ENCODE data around the gene SHOC2.
"Not testable (repeated sequence)": the region's sequence is repeated elsewhere in the genome, so short reads cannot be mapped to it uniquely, and the experiment has no call there.

SHOC2 gene

DNA sequence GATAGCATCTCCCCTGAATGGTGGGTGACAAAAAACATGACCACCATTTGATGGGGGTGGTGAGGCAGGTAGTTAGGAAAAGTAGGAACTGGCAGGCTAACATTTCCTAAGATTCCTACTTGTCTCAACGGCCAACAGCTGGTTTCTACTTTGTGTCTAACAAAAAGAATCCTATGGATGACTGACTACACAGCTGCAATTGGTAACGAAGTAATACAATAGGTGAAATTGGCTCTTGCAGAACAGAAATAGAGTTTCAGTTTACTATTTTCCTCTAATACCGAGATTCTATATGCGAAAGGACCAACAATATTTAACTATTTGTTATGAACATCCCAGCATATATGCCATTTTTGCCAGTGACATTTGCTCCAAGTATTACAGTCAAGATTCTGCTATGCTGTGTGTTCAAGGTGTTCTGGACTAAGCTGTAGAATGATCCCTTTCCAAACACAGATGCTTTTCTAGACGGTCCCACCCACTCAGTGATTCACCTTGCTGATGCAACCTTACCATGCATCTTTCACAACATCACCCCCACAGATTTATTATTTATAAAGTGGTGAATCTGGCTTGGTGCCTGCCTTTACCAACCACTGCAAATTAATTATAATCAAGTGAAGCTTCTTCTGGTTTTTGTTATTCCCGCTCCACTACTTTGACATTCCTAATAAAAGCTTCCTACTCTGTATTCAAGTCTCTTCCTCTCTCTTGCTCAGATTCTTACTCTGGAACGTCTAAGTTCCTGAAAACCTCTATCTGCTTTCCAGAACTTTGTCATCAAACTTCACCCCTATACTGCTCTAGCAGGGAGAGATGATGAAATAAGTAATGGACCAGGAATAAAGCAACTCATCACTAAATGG is 17.2 kb upstream of the SHOC2 start:
- no peak for DNase-seq

DNA sequence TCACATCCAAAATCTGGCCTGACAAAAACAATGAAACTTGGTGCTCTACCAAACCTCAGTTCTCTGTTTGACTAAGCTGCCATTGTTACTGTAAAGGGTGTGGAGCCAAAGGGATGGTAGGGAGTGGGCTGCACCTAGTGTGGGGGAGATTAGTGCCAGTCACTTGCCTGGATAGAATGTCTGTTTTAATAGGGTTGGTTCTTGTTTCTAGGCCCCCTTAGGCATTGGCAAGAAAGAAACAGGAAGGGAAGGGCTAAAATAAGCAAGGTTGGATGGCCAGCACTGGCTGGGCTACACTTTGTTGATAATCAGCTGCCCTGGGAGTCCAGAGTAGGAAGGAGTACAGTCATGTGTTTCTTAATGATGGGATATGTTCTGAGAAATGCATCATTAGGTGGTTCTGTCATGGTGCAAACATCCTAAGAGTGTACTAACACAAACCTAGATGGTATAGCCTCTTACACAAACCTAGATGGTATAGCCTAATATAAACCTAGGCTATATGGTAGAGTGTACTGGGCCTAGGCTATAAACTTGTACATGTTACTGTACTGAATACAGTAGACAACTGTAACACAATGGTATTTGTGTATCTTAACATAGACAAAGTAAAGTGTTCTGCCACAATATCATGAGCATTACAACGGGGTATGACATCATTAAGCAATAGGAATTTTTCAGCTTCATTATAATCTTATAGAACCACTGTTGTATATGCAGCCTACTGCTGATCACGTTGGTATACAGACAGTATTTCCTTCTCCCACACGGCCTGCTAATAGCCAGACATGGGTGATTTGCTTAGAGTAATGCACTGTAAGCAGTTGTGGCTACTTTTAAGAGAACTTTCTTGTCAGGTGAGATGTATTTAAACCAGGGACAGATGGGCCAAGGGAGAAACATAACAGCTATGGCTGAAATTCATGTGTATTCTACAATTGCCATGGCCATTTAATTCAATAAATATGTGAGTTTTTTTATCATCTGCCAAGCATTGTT is 15.8 kb upstream of the SHOC2 start:
- DNase-seq, result no peak

DNA sequence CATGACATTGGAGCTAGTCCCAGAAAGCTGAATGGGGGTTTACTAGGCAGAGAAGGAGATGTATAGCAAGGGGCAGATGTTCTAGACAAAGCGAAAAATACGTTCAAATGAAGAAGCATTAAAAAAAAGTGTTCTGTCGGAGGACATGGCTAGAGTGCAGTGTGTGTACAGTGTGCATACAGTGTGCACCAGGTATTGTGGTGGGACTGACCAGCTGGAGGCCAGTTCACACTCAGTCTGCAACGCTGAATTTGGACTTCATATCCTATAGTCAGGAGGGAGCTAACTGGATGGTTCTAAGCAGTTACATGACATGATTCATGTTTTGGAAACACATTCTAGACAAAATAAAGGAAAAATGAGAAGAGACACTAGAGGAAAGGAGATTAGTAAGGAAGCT is 9.3 kb upstream of the SHOC2 start:
- no peak for DNase-seq

DNA sequence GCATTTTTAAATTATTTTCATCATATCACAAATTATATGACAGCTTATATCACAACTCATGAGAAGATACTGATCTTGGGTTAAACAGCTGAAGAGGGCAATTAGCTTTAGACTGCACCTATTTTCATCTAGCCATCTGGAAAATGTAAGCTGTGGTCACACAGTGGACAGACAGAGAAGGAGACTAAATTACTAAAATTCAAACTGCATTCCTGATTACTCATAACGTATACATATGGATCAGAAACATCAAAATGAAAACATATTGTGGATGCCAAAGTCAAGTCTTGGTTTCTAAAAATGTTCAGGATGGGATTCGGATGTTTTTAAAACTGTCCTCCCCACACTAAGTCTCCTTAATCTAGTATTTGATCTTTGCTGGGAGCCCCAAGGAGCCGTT is 7.0 kb upstream of the SHOC2 start:
- DNase-seq, result no peak

DNA sequence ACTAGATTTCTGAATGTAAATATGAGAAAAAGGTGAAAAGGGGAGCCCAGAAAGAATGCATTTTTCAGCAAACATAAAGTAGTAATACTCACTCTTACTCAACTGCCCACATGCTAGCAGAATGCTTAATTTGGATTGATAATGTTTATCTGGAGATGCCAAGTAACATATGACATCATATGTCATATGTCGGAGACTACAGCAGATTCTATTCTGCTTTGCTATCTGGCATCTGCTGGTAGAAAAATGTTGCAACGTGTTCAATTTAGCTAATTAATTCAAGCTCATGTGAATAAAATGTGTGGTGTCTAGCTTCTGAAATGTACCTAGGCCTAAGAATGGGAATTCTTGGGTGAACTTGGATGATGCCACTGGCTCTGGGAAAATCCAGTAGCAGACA is 5.0 kb upstream of the SHOC2 start:
- DNase-seq, result no peak

DNA sequence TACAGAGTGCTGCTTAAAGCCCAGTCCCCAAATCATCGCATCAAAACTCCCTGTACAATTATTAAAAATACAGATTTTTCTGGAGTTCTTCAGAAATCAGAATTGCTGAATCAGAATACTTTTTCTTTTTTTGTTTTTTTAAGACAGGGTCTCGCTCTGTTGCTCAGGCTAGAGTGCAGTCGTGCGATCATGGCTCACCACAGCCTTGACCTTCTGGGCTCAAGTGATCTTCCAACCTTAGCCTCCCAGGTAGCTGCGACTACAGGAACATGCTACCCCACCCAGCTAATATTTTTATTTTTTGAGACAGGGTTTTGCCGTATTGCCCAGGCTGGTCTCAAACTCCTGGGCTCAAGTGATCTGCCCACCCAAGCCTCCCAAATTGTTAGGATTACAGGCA is 4.4 kb upstream of the SHOC2 start:
- DNase-seq, result no peak

DNA sequence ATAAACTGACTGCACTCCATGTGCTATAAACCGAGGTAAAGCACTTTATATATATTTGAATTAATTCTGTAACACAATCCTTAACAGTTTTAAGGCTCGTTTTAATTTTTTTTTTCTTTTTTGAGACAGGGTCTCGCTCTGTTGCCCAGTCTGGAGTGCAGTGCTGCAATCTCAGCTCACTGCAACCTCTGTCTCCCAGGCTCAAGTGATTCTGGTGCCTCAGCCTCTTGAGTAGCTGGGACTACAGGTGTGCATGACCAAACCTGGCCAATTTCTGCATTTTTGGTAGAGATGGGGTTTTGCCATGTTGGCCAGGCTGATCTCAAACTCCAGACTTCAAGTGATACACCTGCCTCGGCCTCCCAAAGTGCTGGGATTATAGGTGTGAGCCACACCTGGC is 3.8 kb upstream of the SHOC2 start:
- DNase-seq, result not testable (repeated sequence)

DNA sequence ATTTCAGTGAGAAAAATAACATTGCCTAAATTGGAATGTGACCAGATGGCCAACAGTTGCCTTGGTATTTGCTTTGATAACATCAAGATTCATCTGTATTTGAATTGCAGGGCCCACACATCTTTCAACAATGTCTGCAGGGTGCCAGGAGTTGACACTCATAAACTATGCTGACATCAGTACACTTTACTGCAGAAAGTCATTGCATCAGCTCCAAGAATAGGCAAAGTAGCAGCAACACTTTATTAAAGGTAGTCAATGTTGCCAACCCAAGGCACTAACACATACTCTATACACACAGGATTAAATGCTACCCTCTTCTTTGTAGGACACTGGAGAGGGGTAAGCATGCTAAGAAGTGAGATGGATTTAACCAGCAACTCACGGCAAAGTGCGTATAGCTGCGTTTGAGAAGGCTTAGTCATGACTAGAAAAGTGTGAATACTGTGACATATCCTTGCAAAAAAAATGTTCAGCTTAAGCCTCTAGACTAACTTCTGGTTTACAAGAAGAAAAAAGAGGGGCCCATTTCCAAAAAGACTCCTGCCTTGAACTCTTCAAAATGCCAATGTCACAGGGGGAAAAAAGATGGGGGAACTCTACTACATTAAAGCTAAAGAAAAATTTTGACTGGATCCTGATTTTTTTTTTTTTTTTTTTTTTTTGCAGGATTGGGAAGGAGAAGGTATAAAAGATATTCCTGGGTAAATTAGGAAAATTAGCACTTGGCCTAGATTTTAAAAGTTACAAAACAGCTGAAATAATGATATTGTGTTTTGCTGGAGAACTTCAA is 2.7 kb upstream of the SHOC2 start:
- no peak for DNase-seq

DNA sequence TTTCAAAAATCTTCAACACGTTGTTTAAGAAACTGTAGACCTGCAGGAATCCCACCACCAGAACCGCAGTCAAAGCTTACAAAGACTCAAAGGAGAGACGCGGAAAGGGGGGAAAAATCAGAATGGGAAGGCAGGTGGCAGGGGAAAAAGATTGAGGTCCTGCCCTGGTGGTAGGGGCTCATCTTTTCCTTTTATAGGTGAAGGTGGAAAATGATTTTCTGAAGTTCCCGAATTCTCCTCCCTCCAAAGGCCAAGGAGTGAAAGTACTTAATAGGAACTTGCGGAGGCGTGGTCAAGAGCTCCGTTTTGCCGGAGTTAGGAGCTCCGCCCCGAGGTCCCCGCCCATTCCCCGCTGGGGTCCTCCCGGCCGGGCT is 1.1 kb upstream of the SHOC2 start:
- peak; percentile 44 for DNase-seq

DNA sequence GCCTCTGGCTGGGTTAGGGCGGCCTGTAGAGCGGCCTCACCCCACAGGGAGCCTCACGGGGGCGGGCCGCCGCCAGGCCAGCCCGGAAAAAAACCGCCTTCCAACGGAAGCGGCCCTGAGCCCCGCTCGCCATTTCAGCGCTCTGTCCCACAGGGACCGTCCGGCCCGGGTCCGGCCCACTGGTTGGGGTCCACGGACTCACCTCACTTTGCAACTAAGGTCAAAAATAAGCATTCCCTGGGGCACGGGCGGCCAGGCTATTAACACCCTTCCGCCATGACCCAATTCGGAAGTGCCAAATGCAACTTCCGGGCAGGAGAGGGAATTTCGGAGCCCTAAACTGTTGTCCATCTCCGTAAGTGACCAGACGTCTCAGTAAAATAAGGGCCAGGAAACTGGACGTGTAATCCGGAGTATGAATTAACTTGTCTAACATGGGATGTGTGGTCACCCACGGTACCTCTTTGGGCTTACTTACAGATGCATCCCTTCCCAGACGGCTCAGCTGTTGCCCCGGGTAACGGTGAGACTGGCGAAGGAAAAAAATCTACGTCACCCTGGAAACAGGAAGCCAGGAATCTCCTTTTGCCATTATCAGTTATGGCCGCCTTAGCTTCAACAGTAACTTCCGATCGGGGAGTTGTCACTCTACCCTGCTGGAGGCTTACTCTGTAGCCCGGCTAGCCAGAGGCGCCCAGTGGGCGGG is 608 bp upstream of the SHOC2 start, which contains the start of gene BBIP1:
TSS of gene BBIP1 (minus strand) at position 538 of the 706 bp plus-strand sequence. CDS start 1,023 bp downstream, outside the sequence.
- peak; percentile 99 for DNase-seq

DNA sequence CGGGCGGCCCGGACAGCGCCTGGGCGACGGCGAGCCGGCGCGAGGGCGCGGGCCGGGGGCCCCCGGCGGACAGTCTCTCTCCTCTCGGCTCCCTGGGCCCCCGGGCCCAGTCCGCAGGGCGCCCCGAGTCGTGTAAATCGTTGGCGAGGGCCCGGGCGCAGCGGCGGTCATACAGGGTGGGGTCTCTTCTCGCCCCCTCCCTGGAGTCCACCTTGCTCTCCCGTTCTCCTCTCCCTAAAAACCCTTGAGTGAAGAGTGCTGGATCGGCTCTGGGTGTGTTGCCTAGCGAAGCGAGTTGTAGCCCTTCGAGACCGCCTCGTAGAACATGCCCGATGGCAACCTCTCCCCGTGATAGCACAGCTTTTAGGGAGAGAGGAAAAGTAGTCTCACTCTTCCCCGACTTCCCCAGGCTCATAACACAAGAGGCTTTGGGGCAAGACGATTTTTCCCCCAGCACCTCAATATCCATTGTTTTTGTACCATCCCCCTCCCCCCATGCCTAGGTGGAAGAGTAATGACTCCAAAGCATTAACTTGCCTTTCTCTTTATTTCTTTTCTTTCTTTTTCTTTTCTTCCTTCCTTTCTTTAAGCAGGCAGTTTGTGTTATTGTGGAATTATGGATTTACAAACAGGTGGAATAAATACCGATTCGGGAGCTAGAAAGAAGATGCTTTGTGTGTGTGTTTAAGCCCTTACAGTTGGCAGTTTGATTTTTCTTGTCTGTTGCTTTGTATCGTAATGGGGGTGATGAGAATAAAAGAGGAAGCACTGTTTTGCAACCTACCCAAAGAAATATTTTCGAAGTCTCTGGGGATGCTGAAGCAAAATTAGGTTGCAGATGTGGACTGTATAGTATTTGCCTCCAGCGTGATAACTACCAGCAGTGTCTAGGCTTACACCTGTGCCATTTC is 822 bp downstream of the SHOC2 start:
- peak; percentile 23 for DNase-seq

DNA sequence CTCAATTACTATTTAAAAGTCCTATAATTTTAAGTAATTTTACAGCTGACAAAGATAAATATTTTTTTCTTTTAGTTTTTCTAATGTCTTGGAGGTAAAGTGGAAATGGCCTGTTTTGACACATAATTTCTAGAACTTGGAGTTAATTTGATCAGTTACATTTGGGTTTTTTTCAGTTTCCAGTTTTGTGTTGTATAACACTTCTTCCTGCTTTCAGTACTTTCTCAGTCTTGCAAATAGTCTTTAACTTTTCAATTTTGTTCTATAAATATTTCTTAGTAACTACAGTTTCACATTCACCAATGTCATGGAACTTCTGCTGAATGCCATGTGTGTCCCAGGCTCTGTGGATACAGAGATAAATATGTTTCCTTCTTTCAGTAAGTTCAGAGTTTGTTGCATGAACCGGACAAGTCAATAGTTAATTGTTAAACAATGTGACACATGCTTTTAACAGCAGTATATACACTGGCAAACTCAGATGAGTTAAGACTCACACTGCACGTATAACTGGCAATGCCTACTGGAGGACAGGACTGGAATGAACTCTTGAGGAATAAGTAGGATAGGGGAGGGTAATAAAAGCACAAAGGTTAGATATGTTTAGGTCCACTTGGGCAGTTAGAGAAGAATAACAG is 4.6 kb downstream of the SHOC2 start:
- DNase-seq, result no peak

DNA sequence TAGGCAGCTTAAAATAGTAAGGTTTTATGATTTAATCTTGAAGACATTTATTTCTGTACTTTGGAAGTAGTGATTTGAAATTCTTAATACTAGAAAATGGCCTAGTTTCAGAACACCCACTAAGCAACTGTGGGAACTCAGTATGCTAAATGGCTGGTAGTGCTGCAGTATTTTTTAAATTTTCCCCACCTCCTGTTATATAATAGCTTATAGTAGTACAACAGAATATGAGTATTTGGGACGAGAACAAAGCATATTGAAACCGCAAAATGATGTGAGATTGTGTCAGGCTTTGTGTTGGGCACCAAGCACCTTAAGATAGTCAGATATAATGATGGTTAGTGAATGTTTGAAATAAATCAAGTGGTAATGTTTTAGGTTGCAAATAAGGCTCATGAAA is 8.1 kb downstream of the SHOC2 start:
- no peak for DNase-seq

DNA sequence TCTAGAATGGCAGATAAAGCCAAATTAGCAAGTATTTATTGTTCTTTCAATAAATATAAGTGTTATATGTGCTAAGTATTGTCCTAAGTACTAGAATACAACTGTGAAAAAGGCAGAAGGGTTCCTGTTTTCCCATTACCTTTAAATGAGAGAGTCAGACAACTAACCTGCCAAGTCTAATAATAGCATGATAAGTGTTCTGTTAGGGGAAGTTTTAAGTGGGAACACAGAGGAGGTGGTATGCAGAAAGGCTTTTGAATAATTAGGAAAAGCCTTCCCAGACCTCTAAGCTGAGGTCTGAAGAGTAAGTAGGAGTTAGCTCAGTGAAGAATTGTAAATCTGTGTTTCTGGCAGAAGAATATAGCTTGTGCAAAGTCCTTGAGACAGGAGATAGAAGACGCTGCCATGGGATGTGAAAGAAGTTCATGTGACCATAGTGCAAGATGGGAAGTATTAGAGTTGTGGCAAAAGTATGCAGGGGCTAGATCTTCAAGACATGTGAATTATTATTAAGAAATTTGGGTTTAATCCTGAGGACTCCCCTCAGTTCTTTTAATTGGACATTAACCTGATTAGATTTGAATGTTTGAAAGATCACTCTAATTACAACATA is 12.5 kb downstream of the SHOC2 start:
- no peak for DNase-seq

DNA sequence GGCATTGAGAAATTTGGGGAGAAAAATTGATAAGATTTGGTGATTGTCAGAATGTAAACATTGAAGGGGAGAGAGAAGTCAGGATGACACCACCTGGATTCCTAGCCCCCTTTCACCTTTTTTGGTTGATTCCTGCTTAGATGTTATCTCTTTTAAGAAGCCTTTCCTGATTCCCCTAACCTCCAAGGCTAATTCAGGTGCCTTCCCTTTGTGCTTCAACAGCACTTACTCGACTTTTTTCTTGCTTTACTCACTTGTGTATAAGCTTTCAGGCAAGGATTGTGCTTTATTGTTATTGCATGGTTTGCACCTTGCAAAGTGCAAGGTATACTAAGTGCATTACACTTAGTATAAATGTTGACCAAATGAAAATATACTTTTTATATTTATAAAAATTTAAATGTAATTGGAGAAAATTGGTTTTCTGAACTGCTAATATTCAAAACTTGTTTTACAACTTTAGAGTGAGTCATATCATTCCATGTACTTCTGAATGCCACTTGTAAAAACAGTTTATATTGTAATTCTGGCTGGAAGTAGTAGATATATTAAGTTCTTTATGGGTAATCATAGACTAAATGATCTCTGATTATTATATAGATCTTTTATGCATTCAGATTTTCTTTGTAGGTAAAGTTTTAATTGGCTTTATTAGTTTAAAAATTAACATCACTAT is 13.2 kb downstream of the SHOC2 start:
- no peak for DNase-seq

DNA sequence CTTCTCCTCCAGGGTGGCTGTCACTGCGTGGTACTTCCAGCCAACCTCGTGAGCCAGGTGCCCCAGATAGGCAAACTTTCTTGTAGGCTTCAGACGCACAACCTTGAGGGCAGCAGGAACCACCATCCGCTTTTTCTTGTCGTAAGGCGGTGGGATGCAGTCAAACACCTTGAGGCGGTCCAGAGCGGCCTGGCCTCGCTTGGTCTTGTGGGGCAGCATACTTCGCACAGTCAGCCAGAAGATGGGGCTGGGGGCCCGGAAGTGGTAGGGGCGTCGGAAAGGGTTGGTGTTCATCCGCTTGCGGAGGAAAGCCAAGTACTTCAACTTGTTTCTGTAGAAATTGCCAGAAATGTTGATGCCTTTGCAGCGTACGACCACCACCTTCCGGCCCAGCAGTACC is 17.4 kb downstream of the SHOC2 start:
- DNase-seq, result no peak

DNA sequence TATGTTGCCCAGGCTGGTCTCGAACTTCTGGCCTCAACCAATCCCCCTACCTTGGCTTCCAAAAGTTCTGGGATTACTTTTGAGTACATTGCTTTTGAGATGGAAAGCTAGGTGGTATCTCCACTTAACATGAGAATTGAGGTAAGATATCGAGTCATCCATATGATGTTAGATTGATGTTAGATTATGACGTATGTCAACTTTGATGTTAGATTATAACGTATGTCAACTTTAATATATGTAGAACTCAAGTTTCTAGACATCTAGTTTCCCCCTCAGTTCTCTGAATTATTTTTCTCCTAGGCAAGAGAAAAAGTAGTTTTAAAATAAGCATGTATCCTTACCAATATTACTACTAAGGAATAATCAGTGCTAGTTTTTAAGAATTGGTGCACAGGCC is 20.0 kb downstream of the SHOC2 start:
- DNase-seq, result no peak

DNA sequence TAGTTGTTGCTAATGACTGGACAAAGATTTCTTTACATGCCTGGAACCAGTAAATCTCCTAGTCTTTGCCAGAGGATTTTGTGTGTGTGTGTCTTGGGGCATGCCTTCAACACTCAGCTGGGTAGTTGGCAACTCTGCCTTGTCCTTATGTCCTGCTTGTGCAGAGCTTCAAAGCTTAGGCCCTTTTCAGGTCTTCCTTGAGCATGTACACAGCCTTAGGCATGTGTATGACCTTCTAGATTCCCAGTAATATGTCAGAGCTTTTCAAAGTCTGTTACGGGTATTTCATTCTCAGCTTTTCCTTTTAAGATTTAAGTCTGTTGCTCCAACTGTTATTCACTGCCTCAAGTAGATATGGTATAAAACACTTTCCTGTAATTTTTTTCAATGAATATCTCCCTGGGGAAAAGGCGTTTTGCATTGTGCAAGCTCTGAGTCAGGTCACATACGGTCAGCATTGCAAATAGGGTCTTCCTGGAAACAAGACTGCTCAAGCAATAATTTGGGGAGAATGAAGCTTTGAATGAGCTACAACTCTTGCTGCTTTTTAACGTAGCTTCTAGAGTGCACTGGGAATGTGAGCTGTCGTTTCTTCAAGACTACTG is 25.5 kb downstream of the SHOC2 start:
- DNase-seq, result no peak

DNA sequence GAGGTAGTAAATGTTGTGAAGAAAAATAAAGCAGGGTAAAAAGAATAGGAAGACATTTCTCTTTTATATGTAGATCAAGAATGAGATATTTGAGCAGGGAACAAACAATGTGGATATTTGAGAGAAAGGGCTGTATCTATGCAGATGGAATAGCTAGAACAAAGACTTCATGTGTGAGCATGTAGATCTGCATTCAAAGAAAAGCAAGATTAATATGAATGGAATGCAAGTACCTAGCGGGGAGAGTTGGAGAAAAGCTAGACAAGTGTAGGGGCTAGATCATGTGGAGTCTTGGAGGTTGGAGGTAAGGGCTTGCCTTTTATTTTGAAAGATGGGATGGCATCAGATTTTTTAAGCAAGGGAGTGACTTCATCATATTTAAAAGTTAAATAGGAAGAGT is 27.1 kb downstream of the SHOC2 start:
- no peak for DNase-seq

All from NCI-H1694 (cell line).